Gastrocnemius medialis (tissue), 4 donors: ENCODE results near the gene FAM53A. TPM values are rescaled to one million over a fixed set of nuclear protein-coding genes. Genes with fewer than 3 reads are reported as not detected.
A peak's percentile ranks its signal among the peaks of the same experiment; 100 is the strongest.

ENCODE experiments used
- ATAC-seq, 2 donors: fragments of 150-250 bp; one replicate each; pipeline ENCODE4 v1.9.1; 2016
- DNase-seq, 2 donors: peaks; one replicate each; pipeline ENCODE4 v3.0.0-alpha.2; 2019
- H3K27ac ChIP-seq, 4 donors: fragments of 200-600 bp; sonication (generic); 1 replicate in 1 of 4; 2 replicates in 3 of 4; pipeline ENCODE4 v1.5.1; 2016 to 2018; ENCODE audit warnings: mild to moderate bottlenecking in 2 of 4, moderate library complexity in 1 of 4
- H3K27me3 ChIP-seq, 3 donors: fragments of 200-600 bp; sonication (generic) in 2 of 3; 1 replicate in 1 of 3; 2 replicates in 2 of 3; pipeline versions ENCODE4 v1.5.1 to v1.6.0; 2016 to 2019; ENCODE audit warnings: mild to moderate bottlenecking in 1 of 3, moderate library complexity in 1 of 3
- H3K36me3 ChIP-seq, 2 donors: fragments of 200-600 bp; sonication (generic) in 1 of 2; one replicate each; pipeline ENCODE4 v1.5.1; 2017 to 2018
- H3K4me1 ChIP-seq, 2 donors: fragments of 200-600 bp; sonication (generic) in 1 of 2; one replicate each; pipeline ENCODE4 v1.5.1; 2016 to 2017; ENCODE audit warnings: mild to moderate bottlenecking in 2 of 2
- H3K4me3 ChIP-seq, 4 donors: fragments of 200-600 bp; sonication (generic) in 3 of 4; 1 replicate in 1 of 4; 2 replicates in 3 of 4; pipeline ENCODE4 v1.5.1; 2016 to 2019; ENCODE audit warnings: mild to moderate bottlenecking in 2 of 4
- H3K9me3 ChIP-seq, 3 donors: fragments of 200-600 bp; sonication (generic) in 2 of 3; 1 replicate in 1 of 3; 2 replicates in 2 of 3; pipeline ENCODE4 v1.5.1; 2016 to 2019
- POLR2A ChIP-seq, 2 donors: fragments of 450-650 bp; IDR thresholded peaks; one replicate each; pipeline ENCODE4 v1.6.1; 2017; ENCODE audit warnings: antibody characterized with exemption in 2 of 2, mild to moderate bottlenecking in 2 of 2, moderate library complexity in 2 of 2
- in situ Hi-C, 4 donors: fragments of 200-750 bp; cut with MboI; loops; one replicate each; pipeline versions ENCODE4 v1.15.0 to v1.8.0; 2017; ENCODE audit warnings: low sequenced_read_pairs in 4 of 4
- intact Hi-C: fragments of 100-400 bp; cut with DNase I; formaldehyde crosslinking; loops from one replicate; pipeline ENCODE4 v1.15.1; 2023; ENCODE audit warnings: low total_unique reads
- total RNA-seq, 4 donors: library from RNA; depleted of rRNA; stranded (reverse); fragments of >200 nt; gene quantifications; one replicate each; pipeline versions ENCODE4 v1.1.0 to v1.2.3, GENCODE V29; 2016
- TF ChIP-seq, protein P1 (sequence below), 5 experiments: fragments of 450-650 bp in 3 of 5; fragments of 200-600 bp in 2 of 5; sonication (generic) in 2 of 5; IDR thresholded peaks in 4 of 5; conservative IDR thresholded peaks in 1 of 5; 1 replicate in 4 of 5; 2 replicates in 1 of 5; pipeline ENCODE4 v1.5.1; 2016 to 2019; ENCODE audit warnings: antibody characterized with exemption in 5 of 5, mild to moderate bottlenecking in 3 of 5, moderate library complexity in 3 of 5

Gene FAM53A
- total RNA-seq, 4 donors from 2014 or later, result 1.8 to 5.2 (median 2.8) TPM

DNA sequence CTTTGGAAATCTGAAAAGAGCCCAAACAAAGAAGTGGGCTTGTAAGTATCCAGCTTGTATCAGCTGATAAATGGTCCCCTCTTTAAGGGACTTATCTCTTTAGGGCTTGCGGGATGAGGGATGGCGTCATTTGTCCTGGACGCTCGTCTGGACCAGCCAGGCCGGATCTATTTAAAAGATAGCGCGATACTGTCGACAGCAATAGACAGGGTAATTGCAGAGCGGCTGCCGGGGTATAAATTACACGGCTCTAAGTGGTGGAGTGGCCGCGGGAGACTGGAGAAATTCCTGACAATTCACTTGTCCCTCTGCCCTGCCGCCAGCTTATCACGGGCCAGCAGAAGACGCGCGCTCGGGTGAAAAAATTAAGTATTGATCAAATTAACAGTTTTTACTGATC, 90.7 kb downstream of the FAM53A start:
- Histone ChIP-seq H3K36me3 (no peaks in the 10 kb centered on the region), H3K27me3 (peaks cover 15 to 27% (median 21%) of the 10 kb centered on the region in 3 donors), H3K4me3 (no peak overlapping the region), H3K4me1 (no peaks in the 10 kb centered on the region), H3K9me3 (peaks cover 0 to 18% (median 7%) of the 10 kb centered on the region in 3 donors), H3K27ac (no peak overlapping the region)
- intact Hi-C loops (no loop called here), in situ Hi-C loops (no loop called here)
- no peak for TF ChIP-seq POLR2A (IDR thresholded peaks at IDR 0.05)
- TF ChIP-seq, protein P1, sequence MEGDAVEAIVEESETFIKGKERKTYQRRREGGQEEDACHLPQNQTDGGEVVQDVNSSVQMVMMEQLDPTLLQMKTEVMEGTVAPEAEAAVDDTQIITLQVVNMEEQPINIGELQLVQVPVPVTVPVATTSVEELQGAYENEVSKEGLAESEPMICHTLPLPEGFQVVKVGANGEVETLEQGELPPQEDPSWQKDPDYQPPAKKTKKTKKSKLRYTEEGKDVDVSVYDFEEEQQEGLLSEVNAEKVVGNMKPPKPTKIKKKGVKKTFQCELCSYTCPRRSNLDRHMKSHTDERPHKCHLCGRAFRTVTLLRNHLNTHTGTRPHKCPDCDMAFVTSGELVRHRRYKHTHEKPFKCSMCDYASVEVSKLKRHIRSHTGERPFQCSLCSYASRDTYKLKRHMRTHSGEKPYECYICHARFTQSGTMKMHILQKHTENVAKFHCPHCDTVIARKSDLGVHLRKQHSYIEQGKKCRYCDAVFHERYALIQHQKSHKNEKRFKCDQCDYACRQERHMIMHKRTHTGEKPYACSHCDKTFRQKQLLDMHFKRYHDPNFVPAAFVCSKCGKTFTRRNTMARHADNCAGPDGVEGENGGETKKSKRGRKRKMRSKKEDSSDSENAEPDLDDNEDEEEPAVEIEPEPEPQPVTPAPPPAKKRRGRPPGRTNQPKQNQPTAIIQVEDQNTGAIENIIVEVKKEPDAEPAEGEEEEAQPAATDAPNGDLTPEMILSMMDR (IDR thresholded peaks at IDR 0.05 in 4 of 5, conservative IDR thresholded peaks at IDR 0.05 in 1 of 5), result no peak
- no peak for ATAC-seq
- no peak for DNase-seq

DNA sequence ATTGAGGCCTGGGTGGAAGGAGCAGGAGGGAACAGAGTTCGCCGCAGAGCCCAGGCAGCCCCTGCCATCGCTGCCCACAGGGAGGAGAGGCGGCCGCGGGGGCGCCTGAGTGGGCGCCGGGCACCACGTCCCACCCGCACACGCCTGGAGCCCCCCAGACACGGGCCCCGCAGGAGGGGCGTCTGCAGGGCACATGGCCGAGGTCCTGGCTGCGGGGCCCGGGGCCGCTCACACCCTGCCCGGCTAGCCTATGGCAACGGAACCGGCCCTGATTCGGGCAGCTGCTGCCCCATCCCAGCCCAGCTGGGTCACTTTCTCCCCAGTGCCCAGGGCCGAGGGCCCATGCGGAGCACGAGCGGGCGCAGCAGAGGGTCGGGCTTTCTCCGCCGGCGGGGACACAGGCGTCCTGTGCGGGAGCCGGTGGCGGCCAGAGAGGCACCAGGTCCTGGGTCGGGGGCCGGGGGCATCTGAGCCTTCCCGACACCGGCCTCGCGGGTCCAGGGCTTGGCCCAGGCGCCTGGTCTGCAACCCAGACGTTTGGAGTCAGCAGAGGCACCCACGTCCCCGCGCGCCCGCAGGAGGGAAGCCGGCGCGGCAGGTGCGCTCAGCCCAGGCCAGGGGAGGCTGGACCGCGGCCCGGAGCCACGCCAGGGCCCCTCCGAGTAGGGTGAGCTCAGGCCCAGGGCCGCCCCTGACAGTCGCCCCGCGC, 91.2 kb downstream of the FAM53A start:
- Histone ChIP-seq H3K27me3 (peaks cover 15 to 27% (median 21%) of the 10 kb centered on the region in 3 donors), H3K4me1 (no peaks in the 10 kb centered on the region), H3K27ac (no peak overlapping the region), H3K4me3 (no peak overlapping the region), H3K9me3 (peaks cover 0 to 18% (median 7%) of the 10 kb centered on the region in 3 donors), H3K36me3 (no peaks in the 10 kb centered on the region)
- TF ChIP-seq, protein P1 (IDR thresholded peaks at IDR 0.05 in 4 of 5, conservative IDR thresholded peaks at IDR 0.05 in 1 of 5), result no peak
- TF ChIP-seq POLR2A (IDR thresholded peaks at IDR 0.05), result no peak
- DNase-seq (no peak), ATAC-seq (no peak)
- intact Hi-C loops, result no loop called here
- in situ Hi-C loops, result no loop called here

DNA sequence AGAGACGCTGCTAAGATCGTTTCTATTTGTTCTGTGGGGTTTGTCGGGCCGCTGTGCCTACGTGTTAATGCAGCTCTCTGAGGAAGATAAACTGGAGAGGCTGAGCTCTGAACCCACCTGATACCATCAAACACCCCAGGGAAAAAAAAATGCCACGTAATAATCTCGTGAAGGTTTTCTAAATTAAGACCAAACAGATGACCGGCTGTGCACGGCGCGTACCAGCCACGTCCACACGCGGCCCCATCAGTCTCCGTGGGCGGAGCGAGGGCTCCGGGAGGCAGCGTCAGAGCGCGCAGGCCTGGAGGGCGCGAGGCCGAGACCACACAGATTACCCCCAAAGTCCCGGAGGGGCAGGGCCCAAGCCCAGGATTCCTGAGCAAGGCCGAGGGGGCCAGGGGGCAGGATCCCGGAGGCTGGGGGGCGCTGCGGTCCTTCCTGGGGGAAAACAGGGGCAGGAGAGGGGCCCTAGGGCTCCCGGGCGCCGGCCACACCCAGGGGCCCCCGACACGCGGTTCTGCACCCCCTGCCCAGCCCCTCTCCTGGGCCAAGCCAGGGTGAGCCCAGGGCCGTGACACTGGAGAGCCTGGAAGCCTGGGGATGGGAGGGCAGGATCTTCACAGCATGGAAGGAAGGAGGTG, 91.9 kb downstream of the FAM53A start:
- ATAC-seq (no peak), DNase-seq (no peak)
- peaks cover 0 to 18% (median 7%) of the 10 kb centered on the region in 3 donors for H3K9me3 ChIP-seq
- intact Hi-C loops, result no loop called here
- TF ChIP-seq POLR2A (IDR thresholded peaks at IDR 0.05), result no peak
- TF ChIP-seq, protein P1 (IDR thresholded peaks at IDR 0.05 in 4 of 5, conservative IDR thresholded peaks at IDR 0.05 in 1 of 5), result no peak
- H3K4me3 ChIP-seq, result no peak overlapping the region
- no peaks in the 10 kb centered on the region for H3K36me3 ChIP-seq
- H3K27me3 ChIP-seq, result peaks cover 15 to 25% (median 21%) of the 10 kb centered on the region in 3 donors
- no peak overlapping the region for H3K27ac ChIP-seq
- no peaks in the 10 kb centered on the region for H3K4me1 ChIP-seq
- in situ Hi-C loops, result no loop called here

DNA sequence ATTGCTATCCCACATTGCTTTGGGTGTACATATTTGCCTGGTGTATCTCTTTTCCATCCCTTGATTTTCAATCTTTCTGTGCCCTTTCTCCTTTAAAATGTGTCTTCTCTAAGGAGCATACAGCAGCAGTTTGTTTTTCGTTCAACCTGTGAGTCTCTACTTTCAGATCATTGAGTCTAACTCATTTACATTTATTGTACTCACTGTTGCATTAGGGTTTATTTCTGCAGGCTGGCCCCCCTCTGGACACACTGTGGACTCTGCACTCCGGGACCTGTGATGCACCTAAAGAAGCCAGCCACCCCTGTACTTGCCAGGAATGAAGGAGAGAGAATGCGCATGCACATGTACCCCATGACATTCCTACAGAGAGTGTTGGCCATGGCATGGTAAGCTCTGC, 93.0 kb downstream of the FAM53A start:
- in situ Hi-C loops (no loop called here), intact Hi-C loops (no loop called here)
- peaks cover 0 to 18% (median 7%) of the 10 kb centered on the region in 3 donors for H3K9me3 ChIP-seq
- no peaks in the 10 kb centered on the region for H3K36me3 ChIP-seq
- ATAC-seq (no peak), DNase-seq (no peak)
- peaks cover 15 to 22% (median 17%) of the 10 kb centered on the region in 3 donors for H3K27me3 ChIP-seq
- peak overlapping the region in 1 of 4 donors; percentile 13 for H3K4me3 ChIP-seq
- TF ChIP-seq, protein P1 (IDR thresholded peaks at IDR 0.05 in 4 of 5, conservative IDR thresholded peaks at IDR 0.05 in 1 of 5), result no peak
- no peak for TF ChIP-seq POLR2A (IDR thresholded peaks at IDR 0.05)
- H3K27ac ChIP-seq, result no peak overlapping the region
- H3K4me1 ChIP-seq, result no peaks in the 10 kb centered on the region
